Skeletal muscle satellite cell (primary cell): Measurements from ENCODE around the gene GTF2F2.
"Not testable (repeated sequence)": the region's sequence is repeated elsewhere in the genome, so short reads cannot be mapped to it uniquely, and the experiment has no call there.

Experiments used
- H3K27me3 ChIP-seq: 2 replicates; pipeline ENCODE4 v1.7.0; 2013; ENCODE audit warnings: low read length; ENCODE audit not compliant: control insufficient read depth, insufficient read depth
- H3K36me3 ChIP-seq: 2 replicates; pipeline ENCODE4 v1.7.0; 2013; ENCODE audit warnings: mild to moderate bottlenecking, control low read depth, low read length; ENCODE audit not compliant: insufficient read depth
- H3K4me1 ChIP-seq: 2 replicates; pipeline ENCODE4 v1.7.0; 2013; ENCODE audit warnings: low read length; ENCODE audit not compliant: control insufficient read depth, insufficient read depth
- H3K4me2 ChIP-seq: 2 replicates; pipeline ENCODE4 v1.7.0; 2013; ENCODE audit warnings: mild to moderate bottlenecking, low read length
- H3K4me3 ChIP-seq: 2 replicates; pipeline ENCODE4 v1.7.0; 2013; ENCODE audit warnings: low read length
- H3K9ac ChIP-seq: 2 replicates; pipeline ENCODE4 v1.7.0; 2013; ENCODE audit warnings: mild to moderate bottlenecking, low read depth, low read length, moderate library complexity
- H3K9me3 ChIP-seq: replicated peaks from 2 replicates; pipeline ENCODE4 v1.7.0; 2013; ENCODE audit warnings: mild to moderate bottlenecking, control low read depth, low read length

The GTF2F2 gene

GRCh38 chr13:45242070-45242469, 121.8 kb downstream of the GTF2F2 start:
- Histone ChIP-seq H3K4me3 (no peak overlapping the region), H3K36me3 (no peaks in the 10 kb centered on the region), H3K4me2 (peak overlapping the region; percentile 30), H3K9me3 (no peaks in the 10 kb centered on the region), H3K4me1 (peaks cover 42% of the 10 kb centered on the region), H3K27me3 (no peaks in the 10 kb centered on the region), H3K9ac (peak overlapping the region; percentile 13)

DNA sequence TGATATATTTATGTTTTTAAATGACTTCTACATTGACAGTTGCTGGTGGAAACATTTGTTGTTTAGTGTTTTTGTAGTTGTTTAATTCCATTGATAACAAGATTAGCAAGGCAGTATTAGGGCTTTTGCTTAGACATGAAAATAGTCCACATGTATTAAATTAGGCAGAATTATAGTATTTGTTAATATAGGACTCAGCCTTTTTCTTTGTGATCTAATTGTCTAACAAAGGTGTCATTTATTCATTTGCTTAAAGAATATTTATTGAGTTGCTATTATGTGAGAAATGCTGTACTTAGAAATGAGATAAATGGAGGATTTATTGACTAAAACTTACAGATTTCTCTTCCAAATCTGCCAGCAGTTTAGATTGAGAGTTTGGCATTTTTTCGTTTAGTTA, 122.2 kb downstream of the GTF2F2 start:
- Histone ChIP-seq H3K4me3 (no peak overlapping the region), H3K36me3 (no peaks in the 10 kb centered on the region), H3K27me3 (no peaks in the 10 kb centered on the region), H3K9me3 (no peaks in the 10 kb centered on the region), H3K4me1 (peaks cover 42% of the 10 kb centered on the region), H3K9ac (peak overlapping the region; percentile 13), H3K4me2 (peak overlapping the region; percentile 30)

DNA sequence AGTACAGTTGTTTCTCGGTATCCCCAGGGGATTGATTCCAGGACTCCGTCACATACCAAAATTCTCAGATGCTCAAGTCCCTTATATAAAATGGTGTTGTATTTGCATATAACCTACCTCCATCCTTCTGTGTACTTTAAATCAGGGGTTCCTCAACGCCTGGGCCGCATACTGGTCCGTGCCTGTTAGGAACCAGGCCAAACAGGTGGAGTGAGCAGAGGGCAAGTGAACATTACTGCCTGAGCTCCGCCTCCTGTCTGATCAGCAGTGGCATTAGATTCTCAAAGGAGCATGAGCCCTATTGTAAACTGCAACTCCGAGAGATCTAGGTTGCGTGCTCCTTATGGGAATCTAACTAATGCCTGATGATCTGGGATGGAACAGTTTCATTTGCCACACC, 122.8 kb downstream of the GTF2F2 start:
- Histone ChIP-seq H3K9me3 (no peaks in the 10 kb centered on the region), H3K36me3 (no peaks in the 10 kb centered on the region), H3K9ac (no peak overlapping the region), H3K27me3 (no peaks in the 10 kb centered on the region), H3K4me1 (peaks cover 42% of the 10 kb centered on the region), H3K4me2 (no peak overlapping the region), H3K4me3 (no peak overlapping the region)

- not testable (repeated sequence) for H3K9ac ChIP-seq, H3K4me2 ChIP-seq, H3K27me3 ChIP-seq, H3K36me3 ChIP-seq, H3K9me3 ChIP-seq, H3K4me3 ChIP-seq
- peaks cover 31% of the 10 kb centered on the region for H3K4me1 ChIP-seq
These were observed 124.4 kb downstream of the GTF2F2 start for GRCh38 chr13:45244736-45245135.

- no peak overlapping the region for H3K9ac ChIP-seq
- no peaks in the 10 kb centered on the region for H3K4me1 ChIP-seq
- peaks cover 22% of the 10 kb centered on the region for H3K36me3 ChIP-seq
- no peaks in the 10 kb centered on the region for H3K27me3 ChIP-seq
- no peak overlapping the region for H3K4me3 ChIP-seq
- no peaks in the 10 kb centered on the region for H3K9me3 ChIP-seq
- no peak overlapping the region for H3K4me2 ChIP-seq
These were observed 129.4 kb downstream of the GTF2F2 start for GRCh38 chr13:45249662-45250061.

DNA sequence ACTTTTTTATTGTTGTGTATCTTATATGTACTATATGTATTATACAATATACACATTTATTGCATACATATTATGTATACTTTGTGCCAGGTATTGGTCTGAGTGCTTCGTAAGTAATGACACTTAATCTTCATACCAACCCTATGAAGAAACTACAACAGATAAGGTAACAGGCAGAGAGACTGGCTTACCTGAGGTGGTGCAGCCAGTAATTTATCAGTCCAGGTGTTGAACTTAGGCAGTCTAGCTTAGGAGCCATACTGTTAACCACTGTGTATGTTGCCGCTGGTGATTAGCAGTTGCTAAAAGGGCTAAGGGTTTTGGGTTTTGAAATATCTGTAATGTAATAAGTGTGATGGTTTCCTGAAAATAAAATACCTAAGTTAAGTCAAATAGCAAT, 134.1 kb downstream of the GTF2F2 start:
- Histone ChIP-seq H3K36me3 (peaks cover 25% of the 10 kb centered on the region), H3K4me1 (peaks cover 11% of the 10 kb centered on the region), H3K9ac (no peak overlapping the region), H3K27me3 (no peaks in the 10 kb centered on the region), H3K4me3 (no peak overlapping the region), H3K9me3 (no peaks in the 10 kb centered on the region), H3K4me2 (no peak overlapping the region)

DNA sequence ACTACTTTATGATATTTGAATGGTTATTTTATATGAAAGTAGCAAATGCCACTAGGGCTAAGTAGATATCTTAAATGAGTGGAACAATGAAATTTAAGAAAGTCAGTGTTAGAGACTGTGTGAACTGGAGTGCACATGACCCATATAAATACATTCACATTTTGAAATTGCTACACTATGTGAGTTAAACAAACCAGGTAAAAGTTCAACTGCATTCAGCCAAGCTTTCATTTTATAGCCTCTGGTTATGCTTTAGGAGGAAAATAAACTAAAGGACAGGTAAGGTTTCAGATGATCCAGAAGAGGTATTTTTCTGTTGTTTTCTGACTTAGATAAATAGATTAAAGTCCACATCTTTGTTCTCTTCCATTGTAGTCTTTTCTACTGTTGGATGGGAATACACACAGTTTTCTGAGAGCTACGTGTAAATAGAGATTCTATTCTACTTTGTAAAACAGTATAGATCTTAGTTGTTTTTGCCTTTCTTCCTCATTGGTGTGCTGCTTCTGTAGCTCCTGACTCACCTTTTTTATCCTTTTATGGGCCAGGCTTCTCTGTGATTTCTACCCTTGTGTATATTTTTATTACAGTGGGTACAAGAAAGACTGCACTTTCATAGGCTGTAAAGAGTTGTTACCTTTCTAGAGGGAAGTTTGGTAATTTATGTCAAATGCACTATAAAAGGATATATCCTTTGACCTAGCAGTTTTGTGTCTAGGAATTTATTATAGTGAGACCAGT, 135.1 kb downstream of the GTF2F2 start:
- Histone ChIP-seq H3K27me3 (no peaks in the 10 kb centered on the region), H3K9ac (no peak overlapping the region), H3K4me3 (no peak overlapping the region), H3K4me2 (no peak overlapping the region), H3K4me1 (peaks cover 11% of the 10 kb centered on the region), H3K9me3 (no peaks in the 10 kb centered on the region), H3K36me3 (peaks cover 22% of the 10 kb centered on the region)

- H3K9me3 ChIP-seq = no peaks in the 10 kb centered on the region
- no peak overlapping the region for H3K4me3 ChIP-seq
- no peak overlapping the region for H3K4me2 ChIP-seq
- peaks cover 20% of the 10 kb centered on the region for H3K36me3 ChIP-seq
- no peak overlapping the region for H3K9ac ChIP-seq
- no peaks in the 10 kb centered on the region for H3K27me3 ChIP-seq
- peaks cover 11% of the 10 kb centered on the region for H3K4me1 ChIP-seq
These were observed 135.9 kb downstream of the GTF2F2 start for GRCh38 chr13:45256254-45256653.

- no peak overlapping the region for H3K4me3 ChIP-seq
- no peaks in the 10 kb centered on the region for H3K9me3 ChIP-seq
- H3K27me3 ChIP-seq = no peaks in the 10 kb centered on the region
- peaks cover 11% of the 10 kb centered on the region for H3K4me1 ChIP-seq
- H3K9ac ChIP-seq = no peak overlapping the region
- H3K4me2 ChIP-seq = peak overlapping the region; percentile 18
- H3K36me3 ChIP-seq = peaks cover 19% of the 10 kb centered on the region
These were observed 137.5 kb downstream of the GTF2F2 start for GRCh38 chr13:45257638-45258333.

- Histone ChIP-seq H3K4me1 (peaks cover 11% of the 10 kb centered on the region), H3K9ac (no peak overlapping the region), H3K27me3 (no peaks in the 10 kb centered on the region), H3K9me3 (no peaks in the 10 kb centered on the region), H3K36me3 (peaks cover 15% of the 10 kb centered on the region), H3K4me3 (no peak overlapping the region), H3K4me2 (peak overlapping the region; percentile 18)
These were observed 138.0 kb downstream of the GTF2F2 start for GRCh38 chr13:45258334-45258675.

- Histone ChIP-seq H3K9me3 (no peaks in the 10 kb centered on the region), H3K4me1 (peaks cover 5% of the 10 kb centered on the region), H3K9ac (no peak overlapping the region), H3K4me3 (no peak overlapping the region), H3K4me2 (no peak overlapping the region), H3K36me3 (peaks cover 13% of the 10 kb centered on the region), H3K27me3 (no peaks in the 10 kb centered on the region)
These were observed 146.9 kb downstream of the GTF2F2 start for GRCh38 chr13:45267215-45267614.

- no peak overlapping the region for H3K9ac ChIP-seq
- peaks cover 15% of the 10 kb centered on the region for H3K36me3 ChIP-seq
- no peak overlapping the region for H3K4me3 ChIP-seq
- no peaks in the 10 kb centered on the region for H3K27me3 ChIP-seq
- peaks cover 5% of the 10 kb centered on the region for H3K4me1 ChIP-seq
- H3K9me3 ChIP-seq = no peaks in the 10 kb centered on the region
- no peak overlapping the region for H3K4me2 ChIP-seq
These were observed 148.9 kb downstream of the GTF2F2 start for GRCh38 chr13:45269204-45269603.
